HL-60/S4 treated with retinoic acid at 250 ng/mL for 4 days and 3 days (cell line): ENCODE data around the gene SSBP3.

ENCODE experiments used
- in situ Hi-C: fragments of 300-500 bp; cut with MboI; formaldehyde crosslinking; loops from 2 replicates; pipeline ENCODE4 v1.7.0; 2022; ENCODE audit warnings: low sequenced_read_pairs

Gene SSBP3

GRCh38 chr1:54292002-54292911 is 113.9 kb downstream of the SSBP3 start:
- in situ Hi-C loops = no loop called here

GRCh38 chr1:54291276-54292001 is 114.8 kb downstream of the SSBP3 start:
- in situ Hi-C loops = no loop called here

- in situ Hi-C loops = no loop called here
Observed at GRCh38 chr1:54290506-54291184, 115.5 kb downstream of the SSBP3 start.

- in situ Hi-C loops = no loop called here
Observed at GRCh38 chr1:54289712-54290233, 116.4 kb downstream of the SSBP3 start.

- in situ Hi-C loops = no loop called here
Observed at GRCh38 chr1:54287801-54288211, 118.4 kb downstream of the SSBP3 start.

GRCh38 chr1:54287176-54287650 is 119.0 kb downstream of the SSBP3 start:
- in situ Hi-C loops = no loop called here

- in situ Hi-C loops = no loop called here
Observed at GRCh38 chr1:54285815-54286345, 120.3 kb downstream of the SSBP3 start.

GRCh38 chr1:54284781-54285529 is 121.2 kb downstream of the SSBP3 start:
- in situ Hi-C loops = no loop called here

- in situ Hi-C loops = no loop called here
Observed at GRCh38 chr1:54283635-54284385, 122.4 kb downstream of the SSBP3 start.

GRCh38 chr1:54282101-54282847 is 123.9 kb downstream of the SSBP3 start:
- in situ Hi-C loops = no loop called here

GRCh38 chr1:54280651-54281050 is 125.5 kb downstream of the SSBP3 start:
- in situ Hi-C loops = no loop called here

GRCh38 chr1:54279457-54279856 is 126.7 kb downstream of the SSBP3 start:
- in situ Hi-C loops = no loop called here

- in situ Hi-C loops = no loop called here
Observed at GRCh38 chr1:54278941-54279422, 127.2 kb downstream of the SSBP3 start.

GRCh38 chr1:54277451-54278341 is 128.5 kb downstream of the SSBP3 start:
- in situ Hi-C loops = no loop called here

GRCh38 chr1:54276617-54277450 is 129.4 kb downstream of the SSBP3 start:
- in situ Hi-C loops = no loop called here

- in situ Hi-C loops = no loop called here
Observed at GRCh38 chr1:54275349-54275748, 130.8 kb downstream of the SSBP3 start.

- in situ Hi-C loops = no loop called here
Observed at GRCh38 chr1:54274881-54275280, 131.3 kb downstream of the SSBP3 start.
